GM04504 (cell line): ENCODE data around the gene NEUROD1.

Source experiments
- DNase-seq: peaks from one replicate; pipeline ENCODE4 v3.0.0-alpha.2; 2012; ENCODE audit warnings: low read depth

Gene NEUROD1

DNA sequence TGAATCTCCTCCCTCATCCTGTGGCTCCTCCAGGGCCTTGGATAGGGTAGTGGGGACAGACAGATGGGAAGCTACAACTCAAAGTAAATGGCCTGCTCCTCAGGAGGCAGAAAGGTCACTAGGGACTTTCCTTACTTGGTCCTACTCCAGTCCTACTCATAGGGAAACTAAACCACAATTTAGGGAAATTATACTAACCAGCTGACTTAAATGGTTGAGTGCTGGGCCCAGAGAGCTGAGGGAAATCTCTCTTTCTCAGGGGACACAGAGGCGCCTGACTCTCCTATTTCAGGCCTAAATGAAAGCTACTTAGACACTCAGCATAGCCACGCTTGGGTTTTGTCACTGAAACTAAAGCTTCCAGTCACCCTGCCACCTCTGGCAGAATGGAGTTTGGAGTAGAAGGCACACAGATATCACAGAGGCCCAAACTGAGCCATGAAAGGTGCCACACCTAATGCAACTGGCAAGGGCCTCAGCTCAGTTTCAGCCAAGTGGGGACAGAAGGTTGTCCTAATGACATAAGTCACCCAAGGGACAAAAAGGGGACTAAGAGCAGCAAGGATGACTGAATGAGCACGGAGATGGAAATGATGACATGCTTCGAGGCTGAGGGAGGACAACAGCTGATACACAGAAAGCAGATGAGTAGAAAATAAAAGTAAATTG lies 47.5 kb downstream of the NEUROD1 start:
- DNase-seq, result no peak

DNA sequence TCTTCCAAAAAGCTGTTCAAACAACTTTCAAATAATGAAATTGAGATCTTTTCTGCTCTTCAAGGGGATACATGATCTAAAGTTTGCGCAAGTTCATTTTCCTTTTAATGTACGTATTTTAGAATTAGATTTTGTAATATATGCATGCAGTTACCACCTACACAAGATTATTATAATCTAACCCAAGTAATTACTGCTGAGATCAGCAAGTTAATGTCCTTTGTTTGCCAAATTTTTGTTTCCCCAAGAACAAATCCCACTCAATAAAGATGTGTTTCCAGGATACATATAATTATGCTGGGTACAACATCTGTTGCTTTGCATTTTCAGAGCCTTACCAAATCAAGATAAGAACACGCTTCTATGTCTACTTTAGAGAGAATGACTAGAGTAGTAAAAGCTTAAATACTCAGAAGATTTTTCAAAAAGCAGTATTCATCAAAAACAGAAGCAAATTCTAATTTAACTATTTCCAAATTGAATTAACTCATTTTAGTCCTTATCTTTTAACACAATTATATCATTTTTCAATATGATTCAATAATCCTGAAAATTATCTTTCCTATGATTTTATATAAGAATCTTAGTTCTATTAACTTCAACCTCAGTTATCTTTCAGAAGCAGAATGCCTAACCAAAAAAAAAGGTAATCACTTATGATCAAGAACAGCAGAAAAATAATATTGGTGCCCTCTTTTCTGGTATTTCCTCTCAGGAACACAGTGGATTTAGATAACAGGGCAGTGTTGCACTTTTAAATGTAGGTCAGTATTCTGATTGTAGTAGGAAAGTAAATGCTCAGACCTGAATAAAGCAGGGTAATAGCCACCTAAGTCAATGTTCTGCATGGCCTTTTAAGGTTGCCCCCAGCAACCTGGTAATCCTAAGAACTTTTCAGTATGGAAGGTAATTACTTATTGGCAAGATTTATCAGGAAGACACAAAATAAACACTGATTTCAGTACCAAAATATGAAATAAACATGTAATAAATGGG lies 51.4 kb downstream of the NEUROD1 start:
- DNase-seq, result no peak

GRCh38 chr2:181627545-181627944 lies 52.8 kb downstream of the NEUROD1 start:
- DNase-seq, result no peak

- DNase-seq, result no peak
These were observed 53.6 kb downstream of the NEUROD1 start for GRCh38 chr2:181626671-181627070.
